Fibroblast of mammary gland (primary cell): ENCODE measurements around the gene ZCCHC4.

Source experiments
- DNase-seq: peaks from one replicate; pipeline ENCODE4 v3.0.0-alpha.2; 2010; ENCODE audit warnings: low read depth
- H3K4me3 ChIP-seq: 2 replicates; pipeline ENCODE4 v1.5.1; 2011; ENCODE audit warnings: low read depth, mild to moderate bottlenecking, low read length, moderate library complexity; ENCODE audit not compliant: control insufficient read depth
- CTCF ChIP-seq: conservative IDR thresholded peaks from 2 replicates; pipeline ENCODE4 v1.5.1; 2011; ENCODE audit warnings: low read depth, low read length, inconsistent platforms; ENCODE audit not compliant: control insufficient read depth, insufficient read depth

Gene ZCCHC4

GRCh38 chr4:25291158-25291733 lies 21.3 kb upstream of the ZCCHC4 start:
- no peak overlapping the region for H3K4me3 ChIP-seq
- no peak for TF ChIP-seq CTCF
- DNase-seq: no peak

GRCh38 chr4:25297528-25298242 lies 14.9 kb upstream of the ZCCHC4 start:
- no peak overlapping the region for H3K4me3 ChIP-seq
- TF ChIP-seq CTCF: no peak
- no peak for DNase-seq

GRCh38 chr4:25299476-25300203 lies 12.9 kb upstream of the ZCCHC4 start:
- no peak overlapping the region for H3K4me3 ChIP-seq
- DNase-seq: no peak
- no peak for TF ChIP-seq CTCF

GRCh38 chr4:25301471-25301870 lies 11.1 kb upstream of the ZCCHC4 start:
- H3K4me3 ChIP-seq: no peak overlapping the region
- no peak for TF ChIP-seq CTCF
- no peak for DNase-seq

GRCh38 chr4:25302626-25303025 lies 9.9 kb upstream of the ZCCHC4 start:
- no peak for TF ChIP-seq CTCF
- no peak for DNase-seq
- H3K4me3 ChIP-seq: no peak overlapping the region

- H3K4me3 ChIP-seq: no peak overlapping the region
- DNase-seq: no peak
- TF ChIP-seq CTCF: no peak
Observed at GRCh38 chr4:25303578-25303977, 9.0 kb upstream of the ZCCHC4 start.
